ENCODE results near the gene OSBPL5.

GRCh38 chr11:3102641-3102921, 62.5 kb downstream of the OSBPL5 start:
- TF ChIP-seq CTCF (conservative IDR thresholded peaks at IDR 0.05; ENCODE audit: low read depth, low read length) (no peak), EZH2 (IDR thresholded peaks at IDR 0.05; ENCODE audit: low read length, unreplicated experiment) (no peak)
